Effector memory CD4-positive, alpha-beta T cell (primary cell): Measurements from ENCODE around the gene LEFTY1.
A peak's percentile ranks its signal among the peaks of the same experiment; 100 is the strongest.

ENCODE experiments used
- DNase-seq, 3 donors: peaks; one replicate each; pipeline ENCODE4 v3.0.0-alpha.2; 2020
- H3K27ac ChIP-seq: 2 replicates; pipeline ENCODE4 v1.7.0; 2013; ENCODE audit warnings: mild to moderate bottlenecking, low read length, moderate library complexity; ENCODE audit not compliant: insufficient read depth, poor library complexity, severe bottlenecking
- H3K27me3 ChIP-seq: replicated peaks from 2 replicates; pipeline ENCODE4 v1.7.0; 2013; ENCODE audit warnings: mild to moderate bottlenecking, low read length; ENCODE audit not compliant: insufficient read depth, control insufficient read depth, poor library complexity, severe bottlenecking
- H3K36me3 ChIP-seq: 2 replicates; pipeline ENCODE4 v1.7.0; 2013; ENCODE audit warnings: mild to moderate bottlenecking, low read length, moderate library complexity; ENCODE audit not compliant: control insufficient read depth, insufficient read depth
- H3K4me1 ChIP-seq: 2 replicates; pipeline ENCODE4 v1.7.0; 2013; ENCODE audit warnings: low read length, mild to moderate bottlenecking; ENCODE audit not compliant: control insufficient read depth, insufficient read depth, poor library complexity, severe bottlenecking
- H3K4me3 ChIP-seq: 2 replicates; pipeline ENCODE4 v1.7.0; 2013; ENCODE audit warnings: low read length, low read depth, mild to moderate bottlenecking; ENCODE audit not compliant: insufficient read depth, poor library complexity, severe bottlenecking
- H3K9me3 ChIP-seq: 2 replicates; pipeline ENCODE4 v1.7.0; 2013; ENCODE audit warnings: mild to moderate bottlenecking, low read length, moderate library complexity; ENCODE audit not compliant: control insufficient read depth

Gene LEFTY1

DNA sequence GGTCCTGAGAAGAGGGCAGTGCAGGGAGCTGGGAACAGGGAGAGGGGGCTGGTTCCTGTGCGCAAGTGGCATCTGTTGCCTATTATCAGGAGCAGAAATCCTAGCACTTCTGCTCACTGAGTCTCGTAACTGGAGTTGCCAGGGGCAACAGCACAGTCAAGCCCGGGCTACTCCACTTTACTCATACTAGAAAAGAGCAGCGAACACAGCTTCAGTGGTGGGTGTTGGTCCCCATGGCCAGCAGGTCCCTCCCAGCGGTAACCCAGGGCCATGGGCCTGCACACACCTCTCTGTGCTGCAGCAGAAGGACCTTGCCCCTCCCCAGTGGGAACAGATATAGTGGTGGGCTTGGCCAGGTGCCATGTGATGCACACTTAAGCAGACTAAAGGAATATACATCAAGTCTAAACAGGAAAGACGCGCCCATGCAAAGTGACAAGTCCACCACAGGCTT is 26.6 kb upstream of the LEFTY1 start:
- no peak overlapping the region for H3K27ac ChIP-seq
- H3K4me1 ChIP-seq, result no peaks in the 10 kb centered on the region
- no peaks in the 10 kb centered on the region for H3K9me3 ChIP-seq
- H3K4me3 ChIP-seq, result no peak overlapping the region
- no peaks in the 10 kb centered on the region for H3K27me3 ChIP-seq
- no peak for DNase-seq
- peaks cover 7% of the 10 kb centered on the region for H3K36me3 ChIP-seq

DNA sequence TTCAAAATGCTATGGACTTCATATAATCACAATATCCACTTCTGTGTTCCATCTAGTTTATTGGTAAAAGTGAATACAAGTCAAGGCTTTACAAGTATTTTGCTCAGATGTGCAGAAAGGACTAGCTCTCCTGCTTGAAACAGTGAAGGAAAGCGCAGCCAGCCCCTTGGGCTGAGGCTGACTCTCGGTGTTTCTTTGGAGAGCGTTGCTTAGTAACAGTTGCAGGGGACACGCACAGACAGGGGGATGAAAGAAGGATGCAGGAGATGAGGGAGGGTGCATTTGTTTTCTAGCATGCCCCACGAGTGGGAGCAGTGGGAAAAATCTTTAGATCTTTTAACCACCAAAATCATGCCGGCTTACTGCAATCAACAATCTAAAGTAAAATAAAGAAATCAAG is 26.0 kb upstream of the LEFTY1 start:
- Histone ChIP-seq H3K27me3 (no peaks in the 10 kb centered on the region), H3K4me3 (no peak overlapping the region), H3K36me3 (peaks cover 4% of the 10 kb centered on the region), H3K4me1 (no peaks in the 10 kb centered on the region), H3K27ac (no peak overlapping the region), H3K9me3 (no peaks in the 10 kb centered on the region)
- no peak for DNase-seq

DNA sequence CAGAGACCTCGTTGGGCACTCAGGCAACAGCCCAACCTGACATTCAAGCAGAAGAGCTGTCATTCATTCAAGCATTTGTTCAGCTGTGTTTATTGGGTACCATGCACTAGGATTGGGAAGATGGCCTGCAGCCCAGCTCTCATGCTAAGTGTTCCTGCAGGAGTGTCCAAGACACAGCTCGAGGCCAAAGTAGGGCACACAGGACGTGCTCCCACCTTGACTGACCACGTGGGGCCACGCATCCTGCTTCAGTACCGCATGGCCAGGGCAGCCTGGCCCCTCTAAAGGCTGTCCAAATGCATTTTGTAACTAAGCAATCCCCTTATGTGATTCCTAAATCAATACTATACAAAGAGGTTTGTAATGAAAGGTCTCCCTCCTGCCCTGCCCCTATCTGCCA is 25.4 kb upstream of the LEFTY1 start:
- no peaks in the 10 kb centered on the region for H3K9me3 ChIP-seq

DNA sequence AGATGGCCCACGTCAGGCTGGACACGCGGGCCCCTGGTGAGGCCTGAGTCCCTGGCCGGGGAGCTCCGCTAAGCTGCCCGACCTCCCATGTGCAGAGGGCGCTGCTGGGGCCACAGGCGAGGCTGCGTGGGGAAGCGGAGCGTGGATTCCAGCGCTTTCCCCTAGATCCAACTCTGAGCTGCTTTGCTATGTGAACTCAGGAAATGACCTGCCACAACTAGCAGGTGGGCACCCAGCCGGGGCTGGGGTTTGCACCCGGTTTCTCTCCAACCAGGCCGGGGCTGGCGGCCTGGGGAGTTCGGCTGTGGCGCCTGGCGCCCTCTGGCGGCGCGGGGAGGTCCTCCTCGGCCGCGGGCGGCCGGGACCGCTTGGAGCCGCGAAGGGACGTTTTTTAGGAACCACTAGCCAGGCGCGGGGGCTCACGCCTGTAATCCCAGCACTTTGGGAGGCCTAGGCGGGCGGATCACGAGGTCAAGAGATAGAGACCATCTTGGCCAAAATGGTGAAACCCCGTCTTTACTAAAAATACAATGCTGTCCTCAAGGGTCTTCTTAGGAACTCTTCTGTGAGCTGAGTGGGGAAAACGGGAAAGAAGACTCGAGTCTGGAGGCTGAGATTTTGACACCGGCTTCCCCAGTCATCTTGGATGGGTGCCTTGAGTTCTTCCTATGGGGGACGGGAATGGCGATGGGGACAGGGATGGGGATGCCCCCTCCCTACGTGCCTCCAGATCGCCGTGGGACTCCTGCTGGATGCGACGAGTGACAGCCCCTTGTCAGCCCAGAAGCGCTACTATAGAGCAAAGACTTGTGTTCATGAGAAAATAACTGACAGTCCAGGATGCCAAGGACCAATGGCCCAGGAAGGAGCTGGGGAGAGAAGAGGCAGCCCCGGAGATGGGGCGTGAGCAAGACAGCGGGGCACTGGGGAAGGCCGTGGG is 22.5 kb upstream of the LEFTY1 start:
- Histone ChIP-seq H3K27ac (no peak overlapping the region), H3K27me3 (no peaks in the 10 kb centered on the region), H3K4me3 (no peak overlapping the region), H3K36me3 (no peaks in the 10 kb centered on the region), H3K9me3 (no peaks in the 10 kb centered on the region), H3K4me1 (no peaks in the 10 kb centered on the region)
- DNase-seq, result peak; percentile 42 to 62 (median 48)

More for the DNA sequence above, 25.4 kb upstream of the LEFTY1 start:
- H3K4me3 ChIP-seq, result no peak overlapping the region
- no peaks in the 10 kb centered on the region for H3K27me3 ChIP-seq
- no peaks in the 10 kb centered on the region for H3K36me3 ChIP-seq
- no peaks in the 10 kb centered on the region for H3K4me1 ChIP-seq
- no peak for DNase-seq
- no peak overlapping the region for H3K27ac ChIP-seq

DNA sequence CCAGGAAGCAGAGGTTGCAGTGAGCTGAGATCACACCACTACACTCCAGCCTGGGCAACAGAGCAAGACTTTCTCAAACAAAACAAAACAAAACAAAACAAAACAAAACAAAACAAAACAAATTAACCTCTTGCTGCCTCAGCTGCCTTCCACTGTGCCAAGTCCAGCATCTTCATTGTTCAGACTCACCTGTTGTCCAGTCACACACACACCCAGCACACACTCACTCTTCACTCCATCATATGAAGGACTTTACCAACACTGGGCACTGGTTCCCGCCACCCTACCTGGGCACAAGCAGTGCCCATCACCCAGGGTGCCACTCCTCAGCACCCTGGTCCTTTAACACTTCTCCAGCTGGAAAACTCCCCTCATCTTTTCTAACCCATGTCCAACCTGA is 20.5 kb upstream of the LEFTY1 start:
- no peaks in the 10 kb centered on the region for H3K9me3 ChIP-seq
- no peaks in the 10 kb centered on the region for H3K27me3 ChIP-seq
- no peak overlapping the region for H3K4me3 ChIP-seq
- H3K36me3 ChIP-seq, result no peaks in the 10 kb centered on the region
- no peaks in the 10 kb centered on the region for H3K4me1 ChIP-seq
- no peak for DNase-seq
- H3K27ac ChIP-seq, result no peak overlapping the region

DNA sequence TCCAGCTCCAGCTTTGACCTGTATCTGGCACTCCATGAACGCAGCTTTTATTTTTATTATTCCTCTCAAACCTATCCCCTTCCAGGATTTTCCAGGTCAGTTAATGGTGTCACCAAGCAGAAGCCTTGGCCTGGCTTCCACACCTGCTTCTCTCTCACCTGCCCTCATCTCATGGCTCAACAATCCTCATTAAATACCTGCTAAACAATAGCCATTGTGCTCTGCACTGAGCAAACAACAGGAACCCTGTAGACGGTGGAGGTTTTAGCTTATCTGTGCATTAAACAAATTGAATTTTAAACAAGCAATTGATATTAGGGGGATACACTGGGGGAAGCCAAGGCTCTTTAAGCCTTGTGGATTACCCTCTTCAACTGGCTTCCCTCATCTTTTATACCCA is 19.8 kb upstream of the LEFTY1 start:
- Histone ChIP-seq H3K36me3 (no peaks in the 10 kb centered on the region), H3K9me3 (no peaks in the 10 kb centered on the region), H3K4me3 (no peak overlapping the region), H3K27me3 (no peaks in the 10 kb centered on the region), H3K27ac (no peak overlapping the region), H3K4me1 (no peaks in the 10 kb centered on the region)
- no peak for DNase-seq

DNA sequence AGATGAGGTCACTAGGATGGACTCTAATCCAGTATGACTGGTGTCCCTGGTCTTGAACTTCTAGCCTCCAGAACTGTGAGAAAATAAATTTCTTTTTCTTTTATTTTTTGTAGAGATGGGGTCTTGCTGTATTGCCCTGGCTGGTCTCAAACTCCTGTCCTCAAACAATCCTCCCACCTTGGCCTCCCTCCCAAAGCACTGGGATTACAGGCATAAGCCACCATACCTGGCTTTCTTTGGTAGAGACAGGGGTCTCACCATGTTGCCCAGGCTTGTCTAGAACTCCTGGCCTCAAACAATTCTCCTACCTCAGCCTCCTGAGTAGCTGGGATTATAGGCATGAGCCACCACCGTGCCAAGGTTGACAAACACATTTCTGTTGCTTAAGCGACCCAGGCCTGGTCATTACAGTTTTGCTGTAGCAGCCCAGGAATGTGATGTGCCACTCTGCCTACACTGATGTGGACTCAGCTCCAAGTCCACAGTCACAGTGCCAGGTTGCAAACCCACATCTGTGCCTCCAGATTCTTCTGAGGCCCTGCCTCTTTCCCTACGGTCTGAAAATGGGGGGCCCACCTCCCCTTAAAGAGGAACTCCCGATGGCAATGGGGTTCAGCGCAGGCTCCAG is 19.2 kb upstream of the LEFTY1 start:
- H3K27me3 ChIP-seq, result no peaks in the 10 kb centered on the region
- no peaks in the 10 kb centered on the region for H3K36me3 ChIP-seq
- H3K27ac ChIP-seq, result no peak overlapping the region
- no peaks in the 10 kb centered on the region for H3K9me3 ChIP-seq
- DNase-seq, result no peak
- no peaks in the 10 kb centered on the region for H3K4me1 ChIP-seq
- no peak overlapping the region for H3K4me3 ChIP-seq

DNA sequence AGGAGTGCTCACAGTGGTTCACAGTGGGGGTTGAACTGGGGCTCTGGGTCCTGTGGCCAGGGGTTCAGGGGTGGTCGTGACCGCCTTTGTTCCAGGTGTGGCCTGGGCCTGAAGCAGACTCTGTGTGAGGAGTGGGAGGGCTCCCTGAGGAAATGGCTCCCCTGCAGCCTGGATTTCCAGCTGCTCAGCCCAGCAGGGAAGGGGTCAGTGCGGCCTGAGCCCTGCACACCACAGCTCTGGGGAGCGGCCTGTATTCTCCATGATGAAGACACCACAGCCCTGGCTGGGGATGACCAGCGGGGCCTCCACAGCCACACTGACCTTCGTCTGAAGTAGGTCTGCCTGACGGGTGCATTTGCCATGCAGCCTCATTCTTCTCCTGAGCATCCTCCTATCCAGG is 18.4 kb upstream of the LEFTY1 start:
- no peaks in the 10 kb centered on the region for H3K36me3 ChIP-seq
- H3K9me3 ChIP-seq, result no peaks in the 10 kb centered on the region
- no peak for DNase-seq
- H3K4me1 ChIP-seq, result no peaks in the 10 kb centered on the region
- no peak overlapping the region for H3K27ac ChIP-seq
- H3K27me3 ChIP-seq, result no peaks in the 10 kb centered on the region
- no peak overlapping the region for H3K4me3 ChIP-seq

DNA sequence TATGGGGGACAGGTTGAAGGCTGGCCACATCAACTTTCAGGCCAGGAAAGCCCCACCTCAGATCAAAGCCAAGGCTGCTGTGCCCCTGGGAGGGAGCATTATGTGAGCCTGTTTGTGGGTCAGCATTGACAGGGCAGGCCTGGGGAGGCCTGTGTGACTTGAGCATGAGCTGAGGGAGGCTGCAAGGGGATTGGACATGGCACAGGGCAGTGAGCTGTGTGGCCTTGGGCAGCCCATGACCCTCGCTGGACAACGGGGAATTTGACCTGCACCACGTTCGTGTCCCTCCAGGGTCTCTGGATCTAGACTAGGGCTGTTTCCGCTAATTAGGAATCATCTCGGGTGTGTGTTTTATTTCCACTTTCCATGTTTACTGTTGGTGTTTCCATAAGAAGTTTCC is 17.5 kb upstream of the LEFTY1 start:
- H3K4me3 ChIP-seq, result no peak overlapping the region
- DNase-seq, result no peak
- no peaks in the 10 kb centered on the region for H3K9me3 ChIP-seq
- no peak overlapping the region for H3K27ac ChIP-seq
- H3K36me3 ChIP-seq, result no peaks in the 10 kb centered on the region
- no peaks in the 10 kb centered on the region for H3K27me3 ChIP-seq
- no peaks in the 10 kb centered on the region for H3K4me1 ChIP-seq

DNA sequence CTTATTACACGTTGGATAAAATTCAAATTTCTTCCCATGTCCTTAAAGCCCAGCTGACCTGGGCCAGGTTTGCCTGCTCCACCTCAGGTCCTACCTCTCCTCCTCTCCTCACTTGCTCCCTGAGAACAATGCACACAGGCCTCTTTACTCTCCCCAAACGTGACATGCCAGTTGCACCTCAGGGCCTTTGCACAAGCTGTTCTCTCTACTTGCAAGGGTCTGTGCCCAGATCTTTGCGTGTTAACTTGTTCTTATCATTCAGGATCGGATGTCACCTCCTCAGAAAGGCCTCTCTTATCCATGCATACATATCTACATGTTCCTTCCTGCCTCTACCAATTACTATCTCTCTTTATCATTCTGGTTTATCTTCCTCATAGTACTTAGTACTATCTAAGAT is 14.7 kb upstream of the LEFTY1 start:
- no peak overlapping the region for H3K27ac ChIP-seq
- no peaks in the 10 kb centered on the region for H3K9me3 ChIP-seq
- no peak overlapping the region for H3K4me3 ChIP-seq
- no peaks in the 10 kb centered on the region for H3K27me3 ChIP-seq
- DNase-seq, result no peak
- no peaks in the 10 kb centered on the region for H3K36me3 ChIP-seq
- H3K4me1 ChIP-seq, result peaks cover 12% of the 10 kb centered on the region
